ENCODE measurements around the gene GRK3. TPM values are rescaled to one million over a fixed set of nuclear protein-coding genes. Genes with fewer than 3 reads are reported as not detected.

GRK3 gene
- total RNA-seq, 1 experiment from 2014 or later = 14.6 TPM

- intact Hi-C loops (cut with micrococcal nuclease) = no loop called here
- TF ChIP-seq CEBPB (IDR thresholded peaks at IDR 0.05; ENCODE audit: low read depth) (no peak), MAX (IDR thresholded peaks at IDR 0.05) (no peak), YY1 (IDR thresholded peaks at IDR 0.05; ENCODE audit: extremely low read depth, insufficient replicate concordance, low read depth, low read length) (no peak), RAD21 (IDR thresholded peaks at IDR 0.05; ENCODE audit: low read depth) (no peak), ATF3 (IDR thresholded peaks at IDR 0.05) (no peak), JUND (IDR thresholded peaks at IDR 0.05) (no peak), POLR2A (IDR thresholded peaks at IDR 0.05; ENCODE audit: borderline replicate concordance, extremely low read depth, insufficient read depth, insufficient read length) (no peak), EZH2phosphoT487 (IDR thresholded peaks at IDR 0.05; ENCODE audit: borderline replicate concordance) (no peak), ZBTB33 (IDR thresholded peaks at IDR 0.05; ENCODE audit: extremely low read depth, insufficient replicate concordance, low read length) (no peak), ZFX (IDR thresholded peaks at IDR 0.05) (no peak), POLR2AphosphoS5 (IDR thresholded peaks at IDR 0.05; ENCODE audit: low read depth, low read length) (no peak), CTCF (IDR thresholded peaks at IDR 0.05 in 2 of 3, conservative IDR thresholded peaks at IDR 0.05 in 1 of 3; ENCODE audit: borderline replicate concordance in 1 of 3, insufficient read depth in 1 of 3, low read depth in 2 of 3, low read length in 2 of 3) (no peak), SIN3A (IDR thresholded peaks at IDR 0.05; ENCODE audit: low read depth) (no peak), CBX3 (IDR thresholded peaks at IDR 0.05; ENCODE audit: low read depth) (no peak), ELF1 (IDR thresholded peaks at IDR 0.05; ENCODE audit: borderline replicate concordance, low read depth) (no peak), TCF7L2 (IDR thresholded peaks at IDR 0.05; ENCODE audit: borderline replicate concordance, extremely low read depth, insufficient read depth, insufficient read length) (no peak), REST (IDR thresholded peaks at IDR 0.05; ENCODE audit: low read depth) (no peak), EGR1 (IDR thresholded peaks at IDR 0.05; ENCODE audit: low read depth) (no peak)
- ChIA-PET CTCF (no interaction called here), POLR2A (no interaction called here), RAD21 (ENCODE audit: low non-redundant PET in 1 of 2, low total read pairs in 2 of 2, uncharacterized antibody in 2 of 2, unreplicated experiment in 2 of 2) (no interaction called here)
- Histone ChIP-seq H3K36me3 (ENCODE audit: control insufficient read depth in 1 of 2, insufficient read depth in 2 of 2, low read length in 2 of 2) (no peaks in the 10 kb centered on the region; a peak in 1 of 4 replicates), H3K9me3 (ENCODE audit: control insufficient read depth in 1 of 2, insufficient read depth in 1 of 2, low read depth in 1 of 2, low read length in 2 of 2) (no peaks in the 10 kb centered on the region), H3K4me2 (ENCODE audit: low read length) (no peak overlapping the region), H3K9ac (ENCODE audit: low read length) (no peak overlapping the region), H2AFZ (ENCODE audit: low read depth, low read length, poor library complexity, severe bottlenecking) (no peak overlapping the region), H3K9me2 (ENCODE audit: insufficient read depth) (no peaks in the 10 kb centered on the region), H4K20me1 (ENCODE audit: insufficient read depth) (no peaks in the 10 kb centered on the region), H3K79me2 (ENCODE audit: insufficient read depth, low read length) (no peaks in the 10 kb centered on the region), H3K27ac (ENCODE audit: low read depth, low read length) (no peak overlapping the region), H3K4me3 (replicated peaks in 1 of 2; ENCODE audit: low read depth in 1 of 2, low read length in 2 of 2) (no peak overlapping the region), H3K4me1 (ENCODE audit: control insufficient read depth in 1 of 2, insufficient read depth in 2 of 2, low read length in 2 of 2) (no peaks in the 10 kb centered on the region), H3K27me3 (ENCODE audit: insufficient read depth, low read length) (no peaks in the 10 kb centered on the region)
- BruUV-seq (replicated peaks) = no TSS peak
- no peak for DNase-seq (ENCODE audit: low read depth, low spot score)
- no peak for ATAC-seq
Observed at GRCh38 chr22:25695146-25695545, 130.7 kb downstream of the GRK3 start.
